Spleen (tissue), 7 donors: Measurements from ENCODE around the gene GRIK1.

Experiments
- CTCF ChIP-seq, 11 experiments: fragments of 200-600 bp in 7 of 11; fragments of 450-650 bp in 4 of 11; sonication (generic) in 4 of 11; IDR thresholded peaks in 8 of 11; conservative IDR thresholded peaks in 3 of 11; 1 replicate in 7 of 11; 2 replicates in 4 of 11; pipeline versions ENCODE4 v1.4.0 to v1.8.0; 2016 to 2021; ENCODE audit warnings: antibody characterized with exemption in 11 of 11, inconsistent platforms in 4 of 11, mild to moderate bottlenecking in 1 of 11
- POLR2A ChIP-seq, 3 donors: fragments of 450-650 bp; IDR thresholded peaks; one replicate each; pipeline ENCODE4 v1.5.1; 2017; ENCODE audit warnings: antibody characterized with exemption in 3 of 3, mild to moderate bottlenecking in 1 of 3
- POLR2AphosphoS5 ChIP-seq, 3 donors: sonication (generic); formaldehyde crosslinking; IDR thresholded peaks; one replicate each; pipeline ENCODE4 v1.5.1; 2017; ENCODE audit warnings: antibody characterized with exemption in 3 of 3
- donor health status: DM: no; HTN: no; CAD: no; lungs with moderate emphysema.
- donor health status: DM: no; HTN: no; CAD: no.
- donor health status: DM: no; HTN: no; CAD: no.

- TF ChIP-seq CTCF (IDR thresholded peaks at IDR 0.05 in 8 of 11, conservative IDR thresholded peaks at IDR 0.05 in 3 of 11) (no peak), POLR2AphosphoS5 (IDR thresholded peaks at IDR 0.05) (no peak), POLR2A (IDR thresholded peaks at IDR 0.05) (no peak)
Observed at GRCh38 chr21:29674343-29674742, 265.5 kb downstream of the GRIK1 start.
